DMS 273 (cell line): Measurements from ENCODE around the gene INHA.

ENCODE experiments used
- DNase-seq: peaks from one replicate; lab custom pipeline; 2025; ENCODE audit not compliant: unreplicated experiment; lab: John Stamatoyannopoulos, UW

Gene INHA

GRCh38 chr2:219572237-219573001, at the start of gene INHA:
TSS of gene INHA (plus strand) at chr2:219572310. CDS start at chr2:219572375, 65 bp downstream.
- no peak for DNase-seq

- DNase-seq: no peak
Observed at GRCh38 chr2:219523031-219523671, 49.0 kb upstream of the INHA start.

- DNase-seq: no peak
Observed at GRCh38 chr2:219524817-219525216, 47.3 kb upstream of the INHA start.

GRCh38 chr2:219525533-219526232, 46.4 kb upstream of the INHA start:
- peak; percentile 46 for DNase-seq

- DNase-seq: no peak
Observed at GRCh38 chr2:219526320-219527075, 45.6 kb upstream of the INHA start.

GRCh38 chr2:219527076-219527394, 45.1 kb upstream of the INHA start:
- no peak for DNase-seq

- no peak for DNase-seq
Observed at GRCh38 chr2:219527472-219527871, 44.6 kb upstream of the INHA start.

GRCh38 chr2:219530048-219530963, 41.8 kb upstream of the INHA start:
- DNase-seq: peak; percentile 94

GRCh38 chr2:219531639-219532377, 40.3 kb upstream of the INHA start:
- no peak for DNase-seq

- no peak for DNase-seq
Observed at GRCh38 chr2:219532378-219532649, 39.8 kb upstream of the INHA start.

GRCh38 chr2:219533930-219534661, 38.0 kb upstream of the INHA start:
- no peak for DNase-seq

GRCh38 chr2:219536425-219536824, 35.7 kb upstream of the INHA start:
- no peak for DNase-seq

- no peak for DNase-seq
Observed at GRCh38 chr2:219536967-219537366, 35.1 kb upstream of the INHA start.

GRCh38 chr2:219537657-219538488, 34.2 kb upstream of the INHA start:
- peak; percentile 43 for DNase-seq

GRCh38 chr2:219538504-219538951, 33.6 kb upstream of the INHA start:
- DNase-seq: peak; percentile 63

- no peak for DNase-seq
Observed at GRCh38 chr2:219538956-219539788, 32.9 kb upstream of the INHA start.

- no peak for DNase-seq
Observed at GRCh38 chr2:219539926-219540678, 32.0 kb upstream of the INHA start.
